SK-N-SH treated with all-trans-retinoic acid at 6 μM for 48 hours (cell line): ENCODE measurements around the gene CLNK.

Experiments used
- ATAC-seq: fragments of 200-7000 bp; cut with Tn5 transposase; 3 replicates; pipeline ENCODE4 v1.9.1; 2020; ENCODE audit warnings: mild to moderate bottlenecking, moderate library complexity
- BACH2 ChIP-seq: fragments of 250-450 bp; sonication (Bioruptor Pico); IDR thresholded peaks from 2 replicates; pipeline ENCODE4 v1.9.0; 2021; ENCODE audit warnings: mild to moderate bottlenecking, borderline replicate concordance
- CSDC2 ChIP-seq: fragments of 250-450 bp; sonication (Bioruptor Pico); IDR thresholded peaks from 2 replicates; pipeline ENCODE4 v1.5.0; 2020; ENCODE audit warnings: mild to moderate bottlenecking, moderate library complexity
- ESRRG ChIP-seq: fragments of 250-450 bp; sonication (Bioruptor Pico); IDR thresholded peaks from 2 replicates; pipeline ENCODE4 v1.6.1; 2021; ENCODE audit warnings: mild to moderate bottlenecking
- GLIS3 ChIP-seq: fragments of 250-450 bp; sonication (Bioruptor Pico); IDR thresholded peaks from 2 replicates; pipeline ENCODE4 v1.5.0; 2020; ENCODE audit warnings: mild to moderate bottlenecking, moderate library complexity
- ISL1 ChIP-seq: fragments of 250-450 bp; sonication (Bioruptor Pico); IDR thresholded peaks from 2 replicates; pipeline ENCODE4 v2.1.2; 2022; ENCODE audit warnings: mild to moderate bottlenecking, moderate library complexity
- OSR1 ChIP-seq: fragments of 250-450 bp; sonication (Bioruptor Pico); IDR thresholded peaks from 2 replicates; pipeline ENCODE4 v1.8.0; 2022; ENCODE audit warnings: moderate library complexity, mild to moderate bottlenecking, inconsistent platforms
- RARB ChIP-seq: fragments of 250-450 bp; sonication (Bioruptor Pico); IDR thresholded peaks from 2 replicates; pipeline ENCODE4 v1.8.0; 2021; ENCODE audit warnings: mild to moderate bottlenecking, moderate library complexity
- SNAI2 ChIP-seq: fragments of 250-450 bp; sonication (Bioruptor Pico); IDR thresholded peaks from 2 replicates; pipeline ENCODE4 v1.5.0; 2020; ENCODE audit warnings: mild to moderate bottlenecking, moderate library complexity
- TCF4 ChIP-seq: fragments of 250-450 bp; sonication (Bioruptor Pico); IDR thresholded peaks from 2 replicates; pipeline ENCODE4 v1.8.0; 2021; ENCODE audit warnings: mild to moderate bottlenecking, moderate library complexity, borderline replicate concordance
- ZC3H10 ChIP-seq: fragments of 250-450 bp; sonication (Bioruptor Pico); IDR thresholded peaks from 2 replicates; pipeline ENCODE4 v1.5.1; 2021; ENCODE audit warnings: mild to moderate bottlenecking, moderate library complexity
- ZFP3 ChIP-seq: fragments of 250-450 bp; sonication (Bioruptor Pico); IDR thresholded peaks from 2 replicates; pipeline ENCODE4 v1.5.0; 2020; ENCODE audit warnings: mild to moderate bottlenecking, moderate library complexity
- ZFP30 ChIP-seq: fragments of 450-650 bp; formaldehyde crosslinking; IDR thresholded peaks from 2 replicates; pipeline ENCODE4 v1.5.0; 2022; ENCODE audit warnings: mild to moderate bottlenecking, moderate library complexity
- ZNF565 ChIP-seq: fragments of 450-650 bp; formaldehyde crosslinking; conservative IDR thresholded peaks from 2 replicates; pipeline ENCODE4 v1.5.0; 2020; ENCODE audit warnings: low read depth, mild to moderate bottlenecking, moderate library complexity
- ZNF70 ChIP-seq: fragments of 450-650 bp; formaldehyde crosslinking; IDR thresholded peaks from 2 replicates; pipeline ENCODE4 v1.5.0; 2020; ENCODE audit warnings: mild to moderate bottlenecking, moderate library complexity
- ZNF8 ChIP-seq: fragments of 450-650 bp; formaldehyde crosslinking; IDR thresholded peaks from 2 replicates; pipeline ENCODE4 v1.5.0; 2020; ENCODE audit warnings: mild to moderate bottlenecking, moderate library complexity
- TF ChIP-seq, protein P1 (sequence below): fragments of 250-450 bp; sonication (Bioruptor Pico); IDR thresholded peaks from 2 replicates; pipeline ENCODE4 v1.5.0; 2020; ENCODE audit warnings: mild to moderate bottlenecking, moderate library complexity
- TF ChIP-seq, protein P2 (sequence below): fragments of 250-450 bp; sonication (Bioruptor Pico); IDR thresholded peaks from 2 replicates; pipeline ENCODE4 v1.5.1; 2020; ENCODE audit warnings: low read depth, mild to moderate bottlenecking, moderate library complexity
- TF ChIP-seq, protein P3 (sequence below): fragments of 250-450 bp; sonication (Bioruptor Pico); IDR thresholded peaks from 2 replicates; pipeline ENCODE4 v1.5.1; 2021; ENCODE audit warnings: mild to moderate bottlenecking, moderate library complexity
- TF ChIP-seq, protein P4 (sequence below): fragments of 250-450 bp; sonication (Bioruptor Pico); IDR thresholded peaks from 2 replicates; pipeline ENCODE4 v1.8.0; 2020; ENCODE audit warnings: mild to moderate bottlenecking, moderate library complexity, borderline replicate concordance
- TF ChIP-seq, protein P5 (sequence below): fragments of 250-450 bp; sonication (Bioruptor Pico); IDR thresholded peaks from 2 replicates; pipeline ENCODE4 v1.8.0; 2021; ENCODE audit warnings: low read depth, mild to moderate bottlenecking, moderate library complexity, borderline replicate concordance

Gene CLNK

DNA sequence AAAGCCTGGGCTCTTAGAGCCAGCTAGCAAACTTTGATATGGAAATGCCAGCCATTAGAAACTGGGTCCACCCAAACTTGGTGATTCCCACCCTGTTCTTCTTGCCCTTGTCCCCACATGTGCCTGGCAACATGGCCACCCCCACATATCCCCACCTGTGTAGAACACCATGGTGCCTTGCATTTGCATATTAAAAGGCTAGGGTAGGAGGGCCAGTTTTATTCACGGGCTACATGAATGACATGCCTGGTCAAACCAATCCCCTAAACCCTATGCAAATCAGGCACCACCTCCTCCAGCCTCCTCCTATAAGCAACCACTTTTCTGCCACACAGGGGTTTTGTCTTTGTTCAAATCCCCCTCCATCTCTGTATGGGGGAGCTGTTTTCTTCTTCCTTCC, 104.9 kb downstream of the CLNK start:
- ATAC-seq = no peak
- TF ChIP-seq ISL1 (CRISPR knock-in tag) = no peak
- TF ChIP-seq TCF4 (CRISPR knock-in tag) = no peak
- TF ChIP-seq SNAI2 (CRISPR knock-in tag) = no peak
- TF ChIP-seq, protein P1, sequence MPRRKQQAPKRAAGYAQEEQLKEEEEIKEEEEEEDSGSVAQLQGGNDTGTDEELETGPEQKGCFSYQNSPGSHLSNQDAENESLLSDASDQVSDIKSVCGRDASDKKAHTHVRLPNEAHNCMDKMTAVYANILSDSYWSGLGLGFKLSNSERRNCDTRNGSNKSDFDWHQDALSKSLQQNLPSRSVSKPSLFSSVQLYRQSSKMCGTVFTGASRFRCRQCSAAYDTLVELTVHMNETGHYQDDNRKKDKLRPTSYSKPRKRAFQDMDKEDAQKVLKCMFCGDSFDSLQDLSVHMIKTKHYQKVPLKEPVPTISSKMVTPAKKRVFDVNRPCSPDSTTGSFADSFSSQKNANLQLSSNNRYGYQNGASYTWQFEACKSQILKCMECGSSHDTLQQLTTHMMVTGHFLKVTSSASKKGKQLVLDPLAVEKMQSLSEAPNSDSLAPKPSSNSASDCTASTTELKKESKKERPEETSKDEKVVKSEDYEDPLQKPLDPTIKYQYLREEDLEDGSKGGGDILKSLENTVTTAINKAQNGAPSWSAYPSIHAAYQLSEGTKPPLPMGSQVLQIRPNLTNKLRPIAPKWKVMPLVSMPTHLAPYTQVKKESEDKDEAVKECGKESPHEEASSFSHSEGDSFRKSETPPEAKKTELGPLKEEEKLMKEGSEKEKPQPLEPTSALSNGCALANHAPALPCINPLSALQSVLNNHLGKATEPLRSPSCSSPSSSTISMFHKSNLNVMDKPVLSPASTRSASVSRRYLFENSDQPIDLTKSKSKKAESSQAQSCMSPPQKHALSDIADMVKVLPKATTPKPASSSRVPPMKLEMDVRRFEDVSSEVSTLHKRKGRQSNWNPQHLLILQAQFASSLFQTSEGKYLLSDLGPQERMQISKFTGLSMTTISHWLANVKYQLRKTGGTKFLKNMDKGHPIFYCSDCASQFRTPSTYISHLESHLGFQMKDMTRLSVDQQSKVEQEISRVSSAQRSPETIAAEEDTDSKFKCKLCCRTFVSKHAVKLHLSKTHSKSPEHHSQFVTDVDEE = no peak
- TF ChIP-seq, protein P2, sequence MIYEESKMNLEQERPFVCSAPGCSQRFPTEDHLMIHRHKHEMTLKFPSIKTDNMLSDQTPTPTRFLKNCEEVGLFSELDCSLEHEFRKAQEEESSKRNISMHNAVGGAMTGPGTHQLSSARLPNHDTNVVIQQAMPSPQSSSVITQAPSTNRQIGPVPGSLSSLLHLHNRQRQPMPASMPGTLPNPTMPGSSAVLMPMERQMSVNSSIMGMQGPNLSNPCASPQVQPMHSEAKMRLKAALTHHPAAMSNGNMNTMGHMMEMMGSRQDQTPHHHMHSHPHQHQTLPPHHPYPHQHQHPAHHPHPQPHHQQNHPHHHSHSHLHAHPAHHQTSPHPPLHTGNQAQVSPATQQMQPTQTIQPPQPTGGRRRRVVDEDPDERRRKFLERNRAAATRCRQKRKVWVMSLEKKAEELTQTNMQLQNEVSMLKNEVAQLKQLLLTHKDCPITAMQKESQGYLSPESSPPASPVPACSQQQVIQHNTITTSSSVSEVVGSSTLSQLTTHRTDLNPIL (CRISPR knock-in tag) = no peak
- no peak for TF ChIP-seq ZFP3 (CRISPR knock-in tag)
- no peak for TF ChIP-seq ZFP30
- TF ChIP-seq ZNF565 (CRISPR knock-in tag) = no peak
- no peak for TF ChIP-seq GLIS3 (CRISPR knock-in tag)
- no peak for TF ChIP-seq RARB (CRISPR knock-in tag)
- TF ChIP-seq BACH2 (CRISPR knock-in tag) = no peak

DNA sequence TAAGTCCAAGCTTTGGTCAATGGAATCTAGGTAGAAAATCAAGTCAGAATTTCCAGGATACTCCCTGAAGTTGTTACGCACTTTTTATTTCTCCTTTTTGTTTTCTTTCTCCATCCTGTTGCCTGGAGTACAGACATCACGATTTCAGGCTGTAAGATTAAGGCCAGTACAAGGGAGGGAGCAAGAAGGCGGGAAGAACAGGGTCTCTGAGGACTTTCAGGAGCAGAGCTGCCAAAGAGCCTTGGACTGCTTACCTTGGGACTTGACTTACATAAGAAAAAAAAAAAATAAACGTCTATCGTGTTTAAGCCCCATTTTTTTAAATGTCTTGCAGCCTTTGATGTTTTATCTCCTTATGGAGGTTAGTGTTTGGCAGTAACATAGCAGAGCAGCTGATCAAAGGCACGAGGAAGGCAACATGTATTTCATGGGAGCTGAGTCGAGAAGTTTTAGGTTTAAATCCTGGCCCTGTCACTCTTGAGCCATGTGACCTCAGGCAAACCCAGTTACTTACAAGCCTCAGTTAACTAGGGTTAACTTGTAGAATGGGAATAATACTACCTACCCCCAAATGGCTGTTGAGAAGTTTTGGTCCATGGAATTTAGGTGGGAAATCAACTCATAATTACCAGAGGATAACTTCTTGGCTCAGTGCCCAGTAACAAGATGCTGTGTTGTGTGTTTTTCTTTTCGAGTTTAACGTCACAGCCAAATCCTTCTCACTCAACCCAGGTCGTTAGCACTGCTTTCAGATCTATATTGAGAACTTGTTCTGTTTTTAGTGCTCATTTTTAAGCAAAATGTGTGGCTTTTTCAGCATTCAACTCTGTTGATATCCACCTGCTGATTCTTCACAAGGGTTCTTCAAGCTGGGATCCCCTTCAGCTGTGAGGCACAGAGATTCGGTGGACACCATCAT, 106.8 kb downstream of the CLNK start:
- ATAC-seq = no peak
- TF ChIP-seq, protein P3, sequence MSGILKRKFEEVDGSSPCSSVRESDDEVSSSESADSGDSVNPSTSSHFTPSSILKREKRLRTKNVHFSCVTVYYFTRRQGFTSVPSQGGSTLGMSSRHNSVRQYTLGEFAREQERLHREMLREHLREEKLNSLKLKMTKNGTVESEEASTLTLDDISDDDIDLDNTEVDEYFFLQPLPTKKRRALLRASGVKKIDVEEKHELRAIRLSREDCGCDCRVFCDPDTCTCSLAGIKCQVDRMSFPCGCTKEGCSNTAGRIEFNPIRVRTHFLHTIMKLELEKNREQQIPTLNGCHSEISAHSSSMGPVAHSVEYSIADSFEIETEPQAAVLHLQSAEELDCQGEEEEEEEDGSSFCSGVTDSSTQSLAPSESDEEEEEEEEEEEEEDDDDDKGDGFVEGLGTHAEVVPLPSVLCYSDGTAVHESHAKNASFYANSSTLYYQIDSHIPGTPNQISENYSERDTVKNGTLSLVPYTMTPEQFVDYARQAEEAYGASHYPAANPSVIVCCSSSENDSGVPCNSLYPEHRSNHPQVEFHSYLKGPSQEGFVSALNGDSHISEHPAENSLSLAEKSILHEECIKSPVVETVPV (CRISPR knock-in tag) = no peak
- TF ChIP-seq ZNF70 (CRISPR knock-in tag) = no peak
- no peak for TF ChIP-seq RARB (CRISPR knock-in tag)
- TF ChIP-seq, protein P4, sequence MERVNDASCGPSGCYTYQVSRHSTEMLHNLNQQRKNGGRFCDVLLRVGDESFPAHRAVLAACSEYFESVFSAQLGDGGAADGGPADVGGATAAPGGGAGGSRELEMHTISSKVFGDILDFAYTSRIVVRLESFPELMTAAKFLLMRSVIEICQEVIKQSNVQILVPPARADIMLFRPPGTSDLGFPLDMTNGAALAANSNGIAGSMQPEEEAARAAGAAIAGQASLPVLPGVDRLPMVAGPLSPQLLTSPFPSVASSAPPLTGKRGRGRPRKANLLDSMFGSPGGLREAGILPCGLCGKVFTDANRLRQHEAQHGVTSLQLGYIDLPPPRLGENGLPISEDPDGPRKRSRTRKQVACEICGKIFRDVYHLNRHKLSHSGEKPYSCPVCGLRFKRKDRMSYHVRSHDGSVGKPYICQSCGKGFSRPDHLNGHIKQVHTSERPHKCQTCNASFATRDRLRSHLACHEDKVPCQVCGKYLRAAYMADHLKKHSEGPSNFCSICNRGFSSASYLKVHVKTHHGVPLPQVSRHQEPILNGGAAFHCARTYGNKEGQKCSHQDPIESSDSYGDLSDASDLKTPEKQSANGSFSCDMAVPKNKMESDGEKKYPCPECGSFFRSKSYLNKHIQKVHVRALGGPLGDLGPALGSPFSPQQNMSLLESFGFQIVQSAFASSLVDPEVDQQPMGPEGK (CRISPR knock-in tag) = no peak
- TF ChIP-seq BACH2 (CRISPR knock-in tag) = no peak
- TF ChIP-seq, protein P1 = no peak
- TF ChIP-seq, all 23 proteins: peak for 0

DNA sequence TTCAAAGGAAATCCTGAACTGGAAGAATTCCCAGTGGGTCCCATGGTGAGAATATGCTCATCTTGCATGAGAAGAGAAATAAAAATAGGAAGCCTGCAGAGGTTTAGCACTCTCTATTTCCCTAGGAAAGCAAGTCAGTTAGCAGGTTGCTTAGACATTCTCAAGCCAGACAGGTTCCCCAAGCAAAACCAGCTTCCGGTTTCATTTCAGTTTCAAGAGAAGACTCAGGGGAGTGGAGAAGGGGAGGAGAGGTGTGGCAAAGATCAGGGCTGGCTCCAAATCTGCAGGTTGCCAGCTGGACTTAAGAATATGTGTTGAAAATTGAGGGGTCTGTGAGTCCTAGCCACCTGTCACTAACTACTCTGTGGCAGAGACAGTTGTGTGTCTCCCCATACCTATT, 107.5 kb downstream of the CLNK start:
- no peak for TF ChIP-seq ESRRG (CRISPR knock-in tag)
- TF ChIP-seq CSDC2 (CRISPR knock-in tag) = no peak
- TF ChIP-seq ZNF70 (CRISPR knock-in tag) = no peak
- no peak for TF ChIP-seq ZNF8 (CRISPR knock-in tag)
- TF ChIP-seq ZC3H10 (CRISPR knock-in tag) = no peak
- no peak for TF ChIP-seq ISL1 (CRISPR knock-in tag)
- TF ChIP-seq, protein P1 = no peak
- no peak for TF ChIP-seq OSR1 (CRISPR knock-in tag)
- no peak for TF ChIP-seq TCF4 (CRISPR knock-in tag)
- TF ChIP-seq, protein P5, sequence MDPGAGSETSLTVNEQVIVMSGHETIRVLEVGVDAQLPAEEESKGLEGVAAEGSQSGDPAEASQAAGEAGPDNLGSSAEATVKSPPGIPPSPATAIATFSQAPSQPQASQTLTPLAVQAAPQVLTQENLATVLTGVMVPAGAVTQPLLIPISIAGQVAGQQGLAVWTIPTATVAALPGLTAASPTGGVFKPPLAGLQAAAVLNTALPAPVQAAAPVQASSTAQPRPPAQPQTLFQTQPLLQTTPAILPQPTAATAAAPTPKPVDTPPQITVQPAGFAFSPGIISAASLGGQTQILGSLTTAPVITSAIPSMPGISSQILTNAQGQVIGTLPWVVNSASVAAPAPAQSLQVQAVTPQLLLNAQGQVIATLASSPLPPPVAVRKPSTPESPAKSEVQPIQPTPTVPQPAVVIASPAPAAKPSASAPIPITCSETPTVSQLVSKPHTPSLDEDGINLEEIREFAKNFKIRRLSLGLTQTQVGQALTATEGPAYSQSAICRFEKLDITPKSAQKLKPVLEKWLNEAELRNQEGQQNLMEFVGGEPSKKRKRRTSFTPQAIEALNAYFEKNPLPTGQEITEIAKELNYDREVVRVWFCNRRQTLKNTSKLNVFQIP = no peak
- TF ChIP-seq ZNF565 (CRISPR knock-in tag) = no peak
- ATAC-seq = no peak
